Karpas-422 (cell line): ENCODE measurements around the gene P2RY12. TPM values are rescaled to one million over a fixed set of nuclear protein-coding genes. Genes with fewer than 3 reads are reported as not detected.
"Not testable (repeated sequence)": the region's sequence is repeated elsewhere in the genome, so short reads cannot be mapped to it uniquely, and the experiment has no call there.

Experiments used
- DNase-seq: peaks from one replicate; pipeline ENCODE4 v3.0.0-alpha.2; 2015
- H2AFZ ChIP-seq: fragments of 200-600 bp; sonication (generic); 2 replicates; pipeline ENCODE4 v1.6.1; 2014; ENCODE audit warnings: antibody characterized with exemption, low read length, mixed read lengths
- H3K27ac ChIP-seq: fragments of 200-600 bp; sonication (generic); 2 replicates; pipeline ENCODE4 v1.5.1; 2014; ENCODE audit warnings: mild to moderate bottlenecking, low read length, moderate library complexity
- H3K27me3 ChIP-seq: fragments of 200-600 bp; sonication (generic); 2 replicates; pipeline ENCODE4 v1.6.1; 2014; ENCODE audit warnings: low read length, mixed read lengths
- H3K36me3 ChIP-seq: fragments of 200-600 bp; sonication (generic); 2 replicates; pipeline ENCODE4 v1.6.1; 2014; ENCODE audit warnings: low read length, mixed read lengths; ENCODE audit not compliant: insufficient read depth
- H3K4me1 ChIP-seq: fragments of 200-600 bp; sonication (generic); 2 replicates; pipeline ENCODE4 v1.6.1; 2014; ENCODE audit warnings: mild to moderate bottlenecking, low read length, mixed read lengths
- H3K4me2 ChIP-seq: fragments of 200-600 bp; sonication (generic); 2 replicates; pipeline ENCODE4 v1.6.1; 2014; ENCODE audit warnings: low read length, low read depth, mild to moderate bottlenecking; ENCODE audit not compliant: poor library complexity, severe bottlenecking
- H3K4me3 ChIP-seq: fragments of 200-600 bp; sonication (generic); 2 replicates; pipeline ENCODE4 v1.5.1; 2014; ENCODE audit warnings: mild to moderate bottlenecking, antibody characterized with exemption, low read length, mixed read lengths
- H3K79me2 ChIP-seq: fragments of 200-600 bp; sonication (generic); 2 replicates; pipeline ENCODE4 v1.6.1; 2014; ENCODE audit warnings: mild to moderate bottlenecking, low read length, mixed read lengths
- H3K9ac ChIP-seq: fragments of 200-600 bp; sonication (generic); 2 replicates; pipeline ENCODE4 v1.6.0; 2014; ENCODE audit warnings: low read length
- H3K9me2 ChIP-seq: fragments of 200-600 bp; sonication (generic), shearing (Covaris generic); replicated peaks from 2 replicates; pipeline ENCODE4 v1.6.0; 2014; ENCODE audit warnings: mild to moderate bottlenecking, low read length, moderate library complexity; ENCODE audit not compliant: insufficient read depth
- H3K9me3 ChIP-seq: fragments of 300-700, 200-600 bp; sonication (generic); 2 replicates; pipeline ENCODE4 v1.6.1; 2014; ENCODE audit warnings: low read length, mixed read lengths
- H4K20me1 ChIP-seq: fragments of 200-600 bp; sonication (generic); 2 replicates; pipeline ENCODE4 v1.6.1; 2014; ENCODE audit warnings: mild to moderate bottlenecking, antibody characterized with exemption, low read length, low read depth; ENCODE audit not compliant: insufficient read depth
- total RNA-seq: library from RNA; depleted of rRNA; stranded (reverse); fragments of >200 nt; shearing (Covaris generic); gene quantifications from 2 replicates; pipeline ENCODE4 v1.2.3, GENCODE V29; 2014; ENCODE audit warnings: low replicate concordance

Gene P2RY12
- total RNA-seq, 1 experiment from 2014 or later = not detected

GRCh38 chr3:151402349-151402748, 17.8 kb upstream of the P2RY12 start:
- no peaks in the 10 kb centered on the region for H3K79me2 ChIP-seq
- no peak overlapping the region for H3K4me3 ChIP-seq
- no peak overlapping the region for H3K27ac ChIP-seq
- H3K9ac ChIP-seq = no peak overlapping the region
- H3K9me3 ChIP-seq = no peaks in the 10 kb centered on the region
- no peaks in the 10 kb centered on the region for H3K27me3 ChIP-seq
- H3K9me2 ChIP-seq = no peaks in the 10 kb centered on the region; the same call in 1 of the 2 replicates
- H2AFZ ChIP-seq = no peak overlapping the region
- H4K20me1 ChIP-seq = no peaks in the 10 kb centered on the region
- no peak overlapping the region for H3K4me2 ChIP-seq
- H3K4me1 ChIP-seq = peaks cover 29% of the 10 kb centered on the region
- no peaks in the 10 kb centered on the region; the same call in 1 of the 2 replicates for H3K36me3 ChIP-seq
- no peak for DNase-seq

GRCh38 chr3:151400341-151400740, 15.8 kb upstream of the P2RY12 start:
- Histone ChIP-seq H4K20me1 (no peaks in the 10 kb centered on the region), H3K27me3 (no peaks in the 10 kb centered on the region), H3K79me2 (no peaks in the 10 kb centered on the region), H3K9me3 (no peaks in the 10 kb centered on the region), H2AFZ (no peak overlapping the region), H3K4me2 (no peak overlapping the region), H3K4me1 (peaks cover 33% of the 10 kb centered on the region), H3K9ac (no peak overlapping the region), H3K4me3 (no peak overlapping the region), H3K36me3 (no peaks in the 10 kb centered on the region; the same call in 1 of the 2 replicates), H3K9me2 (no peaks in the 10 kb centered on the region), H3K27ac (no peak overlapping the region)
- no peak for DNase-seq

GRCh38 chr3:151398895-151399294, 14.3 kb upstream of the P2RY12 start:
- H3K27ac ChIP-seq = peak overlapping the region; percentile 84
- H4K20me1 ChIP-seq = no peaks in the 10 kb centered on the region
- H3K79me2 ChIP-seq = no peaks in the 10 kb centered on the region
- peak overlapping the region; percentile 62; the same call in 1 of the 2 replicates for H2AFZ ChIP-seq
- no peak for DNase-seq
- no peaks in the 10 kb centered on the region for H3K27me3 ChIP-seq
- peak overlapping the region; percentile 22; the same call in 1 of the 2 replicates for H3K4me3 ChIP-seq
- H3K9ac ChIP-seq = no peak overlapping the region; the same call in 1 of the 2 replicates
- no peaks in the 10 kb centered on the region for H3K9me2 ChIP-seq
- H3K9me3 ChIP-seq = no peaks in the 10 kb centered on the region
- no peaks in the 10 kb centered on the region; the same call in 1 of the 2 replicates for H3K36me3 ChIP-seq
- H3K4me2 ChIP-seq = peak overlapping the region; percentile 62
- peaks cover 39% of the 10 kb centered on the region for H3K4me1 ChIP-seq

- no peak for DNase-seq
- Histone ChIP-seq H3K36me3 (no peaks in the 10 kb centered on the region; the same call in none of the 2 replicates), H2AFZ (no peak overlapping the region), H3K27me3 (no peaks in the 10 kb centered on the region), H3K27ac (no peak overlapping the region), H3K79me2 (no peaks in the 10 kb centered on the region), H3K4me1 (peaks cover 62% of the 10 kb centered on the region), H3K9me2 (no peaks in the 10 kb centered on the region), H3K9ac (no peak overlapping the region), H4K20me1 (no peaks in the 10 kb centered on the region), H3K4me2 (no peak overlapping the region), H3K9me3 (no peaks in the 10 kb centered on the region), H3K4me3 (no peak overlapping the region)
Observed at GRCh38 chr3:151395806-151396205, 11.3 kb upstream of the P2RY12 start.

- no peaks in the 10 kb centered on the region for H3K9me2 ChIP-seq
- no peaks in the 10 kb centered on the region for H3K9me3 ChIP-seq
- H4K20me1 ChIP-seq = no peaks in the 10 kb centered on the region
- no peaks in the 10 kb centered on the region for H3K79me2 ChIP-seq
- H3K27me3 ChIP-seq = no peaks in the 10 kb centered on the region
- H3K9ac ChIP-seq = no peak overlapping the region
- DNase-seq = no peak
- peak overlapping the region; percentile 44; the same call in 1 of the 2 replicates for H3K27ac ChIP-seq
- H2AFZ ChIP-seq = no peak overlapping the region
- H3K4me3 ChIP-seq = no peak overlapping the region
- no peak overlapping the region for H3K4me2 ChIP-seq
- peaks cover 71% of the 10 kb centered on the region for H3K4me1 ChIP-seq
- no peaks in the 10 kb centered on the region; the same call in none of the 2 replicates for H3K36me3 ChIP-seq
Observed at GRCh38 chr3:151394611-151395010, 10.1 kb upstream of the P2RY12 start.

- Histone ChIP-seq H3K27ac (peak overlapping the region; percentile 44), H3K9me2 (no peaks in the 10 kb centered on the region), H2AFZ (no peak overlapping the region), H4K20me1 (no peaks in the 10 kb centered on the region), H3K79me2 (no peaks in the 10 kb centered on the region), H3K9ac (no peak overlapping the region), H3K4me3 (no peak overlapping the region), H3K9me3 (no peaks in the 10 kb centered on the region), H3K27me3 (no peaks in the 10 kb centered on the region), H3K36me3 (no peaks in the 10 kb centered on the region; the same call in none of the 2 replicates), H3K4me2 (no peak overlapping the region), H3K4me1 (peaks cover 71% of the 10 kb centered on the region)
- no peak for DNase-seq
Observed at GRCh38 chr3:151393941-151394340, 9.4 kb upstream of the P2RY12 start.

- no peak overlapping the region for H3K4me3 ChIP-seq
- H3K9me2 ChIP-seq = no peaks in the 10 kb centered on the region
- peak overlapping the region; percentile 45; the same call in 1 of the 2 replicates for H2AFZ ChIP-seq
Observed at GRCh38 chr3:151393146-151393830, 8.7 kb upstream of the P2RY12 start.

GRCh38 chr3:151392191-151392590, 7.6 kb upstream of the P2RY12 start:
- H3K27me3 ChIP-seq, H3K9ac ChIP-seq, H3K9me2 ChIP-seq, H3K4me2 ChIP-seq, H3K36me3 ChIP-seq, DNase-seq, H3K9me3 ChIP-seq, H4K20me1 ChIP-seq, H3K79me2 ChIP-seq, H2AFZ ChIP-seq, H3K4me3 ChIP-seq: not testable (repeated sequence)
- H3K4me1 ChIP-seq = peaks cover 71% of the 10 kb centered on the region
- peak overlapping the region; percentile 70; the same call in 1 of the 2 replicates for H3K27ac ChIP-seq

More at GRCh38 chr3:151393146-151393830, 8.7 kb upstream of the P2RY12 start:
- Histone ChIP-seq H3K4me2 (no peak overlapping the region), H3K36me3 (no peaks in the 10 kb centered on the region; the same call in none of the 2 replicates), H4K20me1 (no peaks in the 10 kb centered on the region), H3K9me3 (no peaks in the 10 kb centered on the region), H3K27me3 (no peaks in the 10 kb centered on the region), H3K4me1 (peaks cover 71% of the 10 kb centered on the region), H3K9ac (no peak overlapping the region), H3K79me2 (no peaks in the 10 kb centered on the region), H3K27ac (peak overlapping the region; percentile 44)
- DNase-seq = no peak
